HG03432 (cell line): ENCODE measurements around the gene ELP1.

Experiments used
- ATAC-seq: cut with Tn5 transposase; IDR thresholded peaks from one replicate; pipeline ENCODE4 v1.9.1; 2021; ENCODE audit warnings: mild to moderate bottlenecking, moderate library complexity; ENCODE audit not compliant: unreplicated experiment

ELP1 gene

GRCh38 chr9:108823829-108824228, 110.1 kb downstream of the ELP1 start:
- ATAC-seq: no peak
